ENCODE data around the gene DGKD.

- no peak for TF ChIP-seq CTCF (IDR thresholded peaks at IDR 0.05; ENCODE audit: insufficient read depth, low read length)
- TF ChIP-seq, protein P1, sequence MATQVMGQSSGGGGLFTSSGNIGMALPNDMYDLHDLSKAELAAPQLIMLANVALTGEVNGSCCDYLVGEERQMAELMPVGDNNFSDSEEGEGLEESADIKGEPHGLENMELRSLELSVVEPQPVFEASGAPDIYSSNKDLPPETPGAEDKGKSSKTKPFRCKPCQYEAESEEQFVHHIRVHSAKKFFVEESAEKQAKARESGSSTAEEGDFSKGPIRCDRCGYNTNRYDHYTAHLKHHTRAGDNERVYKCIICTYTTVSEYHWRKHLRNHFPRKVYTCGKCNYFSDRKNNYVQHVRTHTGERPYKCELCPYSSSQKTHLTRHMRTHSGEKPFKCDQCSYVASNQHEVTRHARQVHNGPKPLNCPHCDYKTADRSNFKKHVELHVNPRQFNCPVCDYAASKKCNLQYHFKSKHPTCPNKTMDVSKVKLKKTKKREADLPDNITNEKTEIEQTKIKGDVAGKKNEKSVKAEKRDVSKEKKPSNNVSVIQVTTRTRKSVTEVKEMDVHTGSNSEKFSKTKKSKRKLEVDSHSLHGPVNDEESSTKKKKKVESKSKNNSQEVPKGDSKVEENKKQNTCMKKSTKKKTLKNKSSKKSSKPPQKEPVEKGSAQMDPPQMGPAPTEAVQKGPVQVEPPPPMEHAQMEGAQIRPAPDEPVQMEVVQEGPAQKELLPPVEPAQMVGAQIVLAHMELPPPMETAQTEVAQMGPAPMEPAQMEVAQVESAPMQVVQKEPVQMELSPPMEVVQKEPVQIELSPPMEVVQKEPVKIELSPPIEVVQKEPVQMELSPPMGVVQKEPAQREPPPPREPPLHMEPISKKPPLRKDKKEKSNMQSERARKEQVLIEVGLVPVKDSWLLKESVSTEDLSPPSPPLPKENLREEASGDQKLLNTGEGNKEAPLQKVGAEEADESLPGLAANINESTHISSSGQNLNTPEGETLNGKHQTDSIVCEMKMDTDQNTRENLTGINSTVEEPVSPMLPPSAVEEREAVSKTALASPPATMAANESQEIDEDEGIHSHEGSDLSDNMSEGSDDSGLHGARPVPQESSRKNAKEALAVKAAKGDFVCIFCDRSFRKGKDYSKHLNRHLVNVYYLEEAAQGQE (IDR thresholded peaks at IDR 0.05; ENCODE audit: insufficient replicate concordance, low read depth) = no peak
Measured at GRCh38 chr2:233476063-233476410, 121.7 kb downstream of the DGKD start.
